GM12878 (cell line): ENCODE data around the gene TIMM50. TPM values are rescaled to one million over a fixed set of nuclear protein-coding genes. Genes with fewer than 3 reads are reported as not detected.

Experiments
- ATAC-seq: fragments of 200-7000 bp; cut with Tn5 transposase; 3 replicates; pipeline ENCODE4 v1.9.1; 2020; ENCODE audit warnings: mild to moderate bottlenecking, moderate library complexity
- BruUV-seq: library from RNA; stranded (reverse); fragments of 400-500 nt; replicated peaks from 2 replicates; lab custom pipeline; 2021; lab: Mats Ljungman, UMichigan
- CTCF ChIA-PET: fragments of 300-600 bp; sonication (Branson Sonifier 250); formaldehyde crosslinking; extraction: SDS; loops from one replicate; lab custom pipeline; 2021; ENCODE audit warnings: inconsistent platforms; lab: Yijun Ruan, JAX
- POLR2A ChIA-PET: fragments of 350-600 bp; formaldehyde crosslinking; extraction: SDS; loops from one replicate; lab custom pipeline; 2021; ENCODE audit warnings: inconsistent platforms; lab: Charles Lee
- RAD21 ChIA-PET: fragments of 300-600 bp; sonication (Branson Sonifier 250); formaldehyde crosslinking; loops from one replicate; lab custom pipeline; 2023; ENCODE audit warnings: antibody characterized with exemption; ENCODE audit not compliant: unreplicated experiment; lab: Charles Lee
- SMC1A ChIA-PET: fragments of 300-600 bp; sonication (Branson Sonifier 250); formaldehyde crosslinking; loops from one replicate; lab custom pipeline; 2023; ENCODE audit not compliant: unreplicated experiment, uncharacterized antibody; lab: Charles Lee
- DNase-seq: peaks from one replicate; pipeline ENCODE4 v3.0.0-alpha.2; 2011; ENCODE audit warnings: low read depth, low spot score
- FAIRE-seq: peaks from 3 replicates; lab custom pipeline; 2011; peaks lifted over from hg19 to GRCh38; lab: Jason Lieb, UNC
- H2AFZ ChIP-seq: 2 replicates; pipeline ENCODE4 v1.6.0; 2011; ENCODE audit warnings: low read depth, low read length, control low read depth; ENCODE audit not compliant: control insufficient read depth
- H3K27ac ChIP-seq: 2 replicates; pipeline ENCODE4 v1.5.1; 2011; ENCODE audit warnings: control low read depth; ENCODE audit not compliant: control insufficient read depth, insufficient read depth
- H3K27me3 ChIP-seq, 2 experiments: replicated peaks in 1 of 2; 2 replicates each; pipeline versions ENCODE4 v1.6.0 to v1.6.1; 2011; ENCODE audit warnings: low read length in 1 of 2; ENCODE audit not compliant: control insufficient read depth in 2 of 2, insufficient read depth in 2 of 2
- H3K36me3 ChIP-seq, 2 experiments: 2 replicates each; pipeline ENCODE4 v1.5.1; 2011; ENCODE audit warnings: low read length in 1 of 2; ENCODE audit not compliant: control insufficient read depth in 2 of 2, insufficient read depth in 2 of 2
- H3K4me1 ChIP-seq: 2 replicates; pipeline ENCODE4 v1.6.1; 2011; ENCODE audit warnings: mild to moderate bottlenecking, low read length, moderate library complexity, mixed read lengths; ENCODE audit not compliant: control insufficient read depth, insufficient read depth
- H3K4me2 ChIP-seq: 2 replicates; pipeline ENCODE4 v1.6.0; 2011; ENCODE audit warnings: control low read depth; ENCODE audit not compliant: control insufficient read depth, insufficient read depth
- H3K4me3 ChIP-seq: fragments of 200-600 bp; sonication (generic); 2 replicates; pipeline ENCODE4 v1.5.1; 2016
- H3K79me2 ChIP-seq: 2 replicates; pipeline ENCODE4 v1.6.0; 2011; ENCODE audit warnings: low read length; ENCODE audit not compliant: control insufficient read depth, insufficient read depth
- H3K9ac ChIP-seq: 2 replicates; pipeline ENCODE4 v1.8.0; 2011; ENCODE audit warnings: low read length, control low read depth, mixed read lengths; ENCODE audit not compliant: control insufficient read depth, insufficient read depth
- H3K9me3 ChIP-seq: replicated peaks from 3 replicates; pipeline ENCODE4 v1.5.1; 2011; ENCODE audit warnings: mild to moderate bottlenecking, low read length; ENCODE audit not compliant: control insufficient read depth, insufficient read depth
- H4K20me1 ChIP-seq: 2 replicates; pipeline ENCODE4 v1.6.0; 2011; ENCODE audit not compliant: control insufficient read depth, insufficient read depth
- MEF2B ChIP-seq: fragments of 450-650 bp; IDR thresholded peaks from 2 replicates; pipeline ENCODE4 v1.6.1; 2018; ENCODE audit warnings: mild to moderate bottlenecking, moderate library complexity; ENCODE audit not compliant: partially characterized antibody, poor library complexity, severe bottlenecking
- RAD51 ChIP-seq: fragments of 450-650 bp; IDR thresholded peaks from 2 replicates; pipeline ENCODE4 v1.6.1; 2016; ENCODE audit warnings: moderate library complexity, mild to moderate bottlenecking, inconsistent platforms
- SREBF1 ChIP-seq: IDR thresholded peaks from 2 replicates; pipeline ENCODE4 v1.6.1; 2012; ENCODE audit warnings: mild to moderate bottlenecking, low read length
- SUZ12 ChIP-seq: fragments of 200-600 bp; sonication (generic); IDR thresholded peaks from one replicate; pipeline ENCODE4 v1.6.1; 2018; ENCODE audit warnings: antibody characterized with exemption, mild to moderate bottlenecking; ENCODE audit not compliant: unreplicated experiment
- WGBS: methylation state at CpG from one replicate; pipeline ENCODE4 v1.1.6; 2016; ENCODE audit warnings: low lambda C conversion rate; ENCODE audit not compliant: insufficient replicate concordance, insufficient coverage; ENCODE audit errors: missing lambda C conversion rate; 5-methylcytosine and 5-hydroxymethylcytosine counted together
- in situ Hi-C: fragments of 300-500 bp; cut with MboI; formaldehyde crosslinking; loops from 9 replicates; pipeline ENCODE4 v1.14.3; 2018; ENCODE audit warnings: mixed read lengths
- intact Hi-C: fragments of 100-400 bp; cut with micrococcal nuclease; formaldehyde crosslinking; loops from one replicate; pipeline ENCODE4 v1.14.2; 2022; ENCODE audit not compliant: unreplicated experiment
- polyA plus RNA-seq, 11 experiments: library from polyadenylated mRNA; depleted of rRNA in 4 of 11; unstranded in 6 of 11; stranded (reverse) in 5 of 11; fragments of >200 nt; fragmentation: Nextera tagmentation in 4 of 11; fragmentation: Illumina TruSeq in 1 of 11; extraction: Ambion mirVana in 4 of 11; extraction: Trizol in 1 of 11; gene quantifications; 1 replicate in 1 of 11; 2 replicates in 10 of 11; pipeline versions ENCODE4 v1.2.1 to v1.2.3, GENCODE V29; 2011 to 2016; ENCODE audit warnings: inconsistent platforms in 2 of 11, missing spikeins in 2 of 11, low read depth in 1 of 11
- total RNA-seq, 4 experiments: library from RNA; depleted of rRNA in 3 of 4; stranded (reverse); fragments of >200 nt in 3 of 4; fragmentation: Illumina TruSeq in 1 of 4; extraction: Trizol in 1 of 4; gene quantifications; 2 replicates each; pipeline versions ENCODE4 v1.2.1 to v1.2.3, GENCODE V29; 2013 to 2021
- TF ChIP-seq, protein P1 (sequence below): fragments of 450-650 bp; formaldehyde crosslinking; IDR thresholded peaks from 2 replicates; pipeline ENCODE4 v1.4.0; 2022; ENCODE audit warnings: mild to moderate bottlenecking, moderate library complexity

TIMM50 gene
- total and polyA plus RNA-seq, 10 of the 15 experiments (the other 5 are each of a cell fraction or from before 2014, with no cell fraction given), result 15.6 to 146 (median 101) TPM

DNA sequence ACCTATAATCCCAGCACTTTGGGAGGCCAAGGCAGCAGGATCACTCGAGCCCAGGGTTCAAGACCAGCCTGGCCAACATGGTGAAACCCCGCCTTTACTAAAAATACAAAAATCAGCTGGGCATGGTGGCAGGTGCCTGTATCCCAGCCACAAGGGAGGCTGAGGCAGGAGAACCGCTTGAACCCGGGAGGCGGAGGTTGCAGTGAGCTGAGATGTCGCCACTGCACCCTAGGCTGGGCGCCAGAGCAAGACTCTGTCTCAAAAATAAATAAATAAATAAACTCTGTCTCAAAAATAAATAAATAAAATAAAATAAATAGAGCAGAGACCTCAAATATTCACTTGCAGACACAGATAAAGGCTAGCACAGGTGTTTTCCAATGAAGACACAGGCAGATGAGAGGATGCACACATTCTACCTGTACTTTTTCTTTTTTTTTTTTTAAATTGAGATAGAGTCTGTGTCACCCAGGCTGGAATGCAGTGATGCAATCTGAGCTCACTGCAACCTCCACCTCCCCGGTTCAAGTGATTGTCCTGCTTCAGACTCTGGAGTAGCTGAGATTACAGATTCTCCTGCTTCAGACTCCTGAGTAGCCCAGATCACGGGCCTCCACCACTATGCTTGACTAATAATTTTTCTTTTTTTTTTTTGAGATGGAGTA lies 42.2 kb upstream of the TIMM50 start:
- SMC1A ChIA-PET, result interaction anchor here (0.6 to 1.3 kb wide), 4 partner anchors 19 to 95 kb away, joined by 3 read pairs; no protein-coding TSS in a partner anchor
- DNase-seq, result no peak
- no peak for ATAC-seq
- Histone ChIP-seq H3K36me3 (peaks cover 2 to 8% of the 10 kb centered on the region in 2 experiments; a peak in 3 of 4 replicates), H2AFZ (no peak overlapping the region), H3K9ac (no peak overlapping the region), H3K27ac (no peak overlapping the region), H3K9me3 (no peaks in the 10 kb centered on the region), H3K27me3 (no peaks in the 10 kb centered on the region), H3K4me3 (no peak overlapping the region), H3K4me1 (peaks cover 18% of the 10 kb centered on the region), H3K79me2 (peaks cover 27% of the 10 kb centered on the region), H3K4me2 (no peak overlapping the region), H4K20me1 (no peaks in the 10 kb centered on the region)
- intact Hi-C loops (no loop called here), in situ Hi-C loops (no loop called here)
- 76% methylated on average over 9 of the region's 9 CpGs for WGBS
- CTCF ChIA-PET, result interaction anchor here (0.8 to 4.1 kb wide), 5 partner anchors 60 to 235 kb away, joined by 3 to 63 read pairs (median 4); partner anchors contain the start of genes DLL3 and EID2B
- TF ChIP-seq SUZ12 (no peak), MEF2B (no peak), SREBF1 (no peak), RAD51 (no peak)
- TF ChIP-seq, protein P1, sequence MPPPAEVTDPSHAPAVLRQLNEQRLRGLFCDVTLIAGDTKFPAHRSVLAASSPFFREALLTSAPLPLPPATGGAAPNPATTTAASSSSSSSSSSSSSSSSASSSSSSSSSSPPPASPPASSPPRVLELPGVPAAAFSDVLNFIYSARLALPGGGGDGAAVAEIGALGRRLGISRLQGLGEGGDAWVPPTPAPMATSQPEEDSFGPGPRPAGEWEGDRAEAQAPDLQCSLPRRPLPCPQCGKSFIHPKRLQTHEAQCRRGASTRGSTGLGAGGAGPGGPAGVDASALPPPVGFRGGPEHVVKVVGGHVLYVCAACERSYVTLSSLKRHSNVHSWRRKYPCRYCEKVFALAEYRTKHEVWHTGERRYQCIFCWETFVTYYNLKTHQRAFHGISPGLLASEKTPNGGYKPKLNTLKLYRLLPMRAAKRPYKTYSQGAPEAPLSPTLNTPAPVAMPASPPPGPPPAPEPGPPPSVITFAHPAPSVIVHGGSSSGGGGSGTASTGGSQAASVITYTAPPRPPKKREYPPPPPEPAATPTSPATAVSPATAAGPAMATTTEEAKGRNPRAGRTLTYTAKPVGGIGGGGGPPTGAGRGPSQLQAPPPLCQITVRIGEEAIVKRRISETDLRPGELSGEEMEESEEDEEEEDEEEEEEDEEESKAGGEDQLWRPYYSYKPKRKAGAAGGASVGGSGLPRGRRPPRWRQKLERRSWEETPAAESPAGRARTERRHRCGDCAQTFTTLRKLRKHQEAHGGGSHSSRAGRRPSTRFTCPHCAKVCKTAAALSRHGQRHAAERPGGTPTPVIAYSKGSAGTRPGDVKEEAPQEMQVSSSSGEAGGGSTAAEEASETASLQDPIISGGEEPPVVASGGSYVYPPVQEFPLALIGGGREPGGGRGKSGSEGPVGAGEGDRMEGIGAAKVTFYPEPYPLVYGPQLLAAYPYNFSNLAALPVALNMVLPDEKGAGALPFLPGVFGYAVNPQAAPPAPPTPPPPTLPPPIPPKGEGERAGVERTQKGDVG (CRISPR knock-in tag), result no peak
- POLR2A ChIA-PET, result interaction anchor here (0.6 kb wide), 1 partner anchor 90 kb away, joined by 7 read pairs; no protein-coding TSS in a partner anchor
- no TSS peak for BruUV-seq
- FAIRE-seq, result no peak
- RAD21 ChIA-PET, result interaction anchor here (0.7 kb wide), 1 partner anchor 27 kb away, joined by 3 read pairs; no protein-coding TSS in a partner anchor
